ENCODE measurements around the gene ARHGEF16.

ARHGEF16 gene

GRCh38 chr1:3442331-3442730, 12.1 kb upstream of the ARHGEF16 start:
- DNase-seq (ENCODE audit: low read depth) = no peak
- TF ChIP-seq CTCF (IDR thresholded peaks at IDR 0.05; ENCODE audit: low read depth, low read length, missing control alignments) = no peak
- no peak overlapping the region for H3K4me3 ChIP-seq (ENCODE audit: low read depth, low read length)

GRCh38 chr1:3442901-3443300, 11.6 kb upstream of the ARHGEF16 start:
- H3K4me3 ChIP-seq (ENCODE audit: low read depth, low read length) = no peak overlapping the region
- no peak for TF ChIP-seq CTCF (IDR thresholded peaks at IDR 0.05; ENCODE audit: low read depth, low read length, missing control alignments)
- DNase-seq (ENCODE audit: low read depth) = no peak

GRCh38 chr1:3443807-3444206, 10.7 kb upstream of the ARHGEF16 start:
- no peak overlapping the region for H3K4me3 ChIP-seq (ENCODE audit: low read depth, low read length)
- no peak for TF ChIP-seq CTCF (IDR thresholded peaks at IDR 0.05; ENCODE audit: low read depth, low read length, missing control alignments)
- DNase-seq (ENCODE audit: low read depth) = no peak

- H3K4me3 ChIP-seq (ENCODE audit: low read depth, low read length) = no peak overlapping the region
- no peak for TF ChIP-seq CTCF (IDR thresholded peaks at IDR 0.05; ENCODE audit: low read depth, low read length, missing control alignments)
These were observed 10.2 kb upstream of the ARHGEF16 start for GRCh38 chr1:3444298-3444697.

GRCh38 chr1:3444736-3445135, 9.7 kb upstream of the ARHGEF16 start:
- TF ChIP-seq CTCF (IDR thresholded peaks at IDR 0.05; ENCODE audit: low read depth, low read length, missing control alignments) = no peak
- DNase-seq (ENCODE audit: low read depth) = no peak

More at GRCh38 chr1:3444298-3444697, 10.2 kb upstream of the ARHGEF16 start:
- DNase-seq (ENCODE audit: low read depth) = no peak

GRCh38 chr1:3450202-3450863, 4.1 kb upstream of the ARHGEF16 start:
- DNase-seq (ENCODE audit: low read depth) = no peak
- TF ChIP-seq CTCF (IDR thresholded peaks at IDR 0.05; ENCODE audit: low read depth, low read length, missing control alignments) = no peak
- no peak overlapping the region for H3K4me3 ChIP-seq (ENCODE audit: low read depth, low read length)

More at GRCh38 chr1:3444736-3445135, 9.7 kb upstream of the ARHGEF16 start:
- H3K4me3 ChIP-seq (ENCODE audit: low read depth, low read length) = no peak overlapping the region

- no peak for TF ChIP-seq CTCF (IDR thresholded peaks at IDR 0.05; ENCODE audit: low read depth, low read length, missing control alignments)
- no peak overlapping the region for H3K4me3 ChIP-seq (ENCODE audit: low read depth, low read length)
- DNase-seq (ENCODE audit: low read depth) = no peak
These were observed 3.5 kb upstream of the ARHGEF16 start for GRCh38 chr1:3450983-3451382.
